Urothelium cell line (cell line): ENCODE measurements around the gene CDCA3.
A peak's percentile ranks its signal among the peaks of the same experiment; 100 is the strongest.

Experiments
- DNase-seq: peaks from one replicate; pipeline ENCODE4 v3.0.0; 2011; ENCODE audit warnings: low spot score, mixed read lengths
- FAIRE-seq: peaks from 2 replicates; lab custom pipeline; 2011; peaks lifted over from hg19 to GRCh38; lab: Jason Lieb, UNC

Gene CDCA3

DNA sequence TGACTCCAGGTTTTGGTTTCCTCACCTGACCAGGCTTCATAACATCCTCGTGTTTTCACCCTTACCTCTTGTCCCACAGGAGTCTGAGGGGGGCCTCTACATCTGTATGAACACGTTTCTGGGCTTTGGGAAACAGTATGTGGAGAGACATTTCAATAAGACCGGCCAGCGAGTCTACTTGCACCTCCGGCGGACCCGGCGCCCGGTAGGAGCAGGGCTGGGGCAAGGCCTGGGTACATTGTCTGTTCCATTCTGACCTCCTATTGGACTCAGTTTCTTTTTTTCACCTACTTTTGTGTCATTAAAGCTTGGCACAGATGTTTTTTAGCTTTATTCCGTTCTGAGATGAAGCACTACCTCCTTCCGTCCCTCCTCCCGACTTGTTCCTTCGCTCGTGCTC lies 4.2 kb upstream of the CDCA3 start:
- no peak for DNase-seq
- no peak for FAIRE-seq

DNA sequence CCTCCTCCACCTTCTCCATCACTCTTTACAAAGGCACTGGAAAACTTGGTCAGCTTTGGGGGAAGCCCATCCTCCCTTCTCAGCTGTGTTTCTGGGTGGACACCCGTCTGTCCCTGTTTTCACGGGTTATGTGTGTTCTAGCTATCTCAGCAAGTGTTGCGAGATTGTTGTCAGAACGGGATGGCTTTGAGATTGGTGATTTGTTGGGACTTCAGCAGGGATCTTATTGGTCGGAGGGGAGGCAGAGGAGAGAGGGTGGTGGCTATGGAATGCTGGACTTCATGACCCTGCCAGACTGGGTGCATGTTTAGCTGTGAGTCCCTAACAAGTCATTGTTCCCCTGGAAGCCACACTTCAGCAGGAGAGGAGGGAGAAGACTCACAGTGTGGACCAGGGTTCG lies 3.0 kb upstream of the CDCA3 start:
- no peak for DNase-seq
- no peak for FAIRE-seq

DNA sequence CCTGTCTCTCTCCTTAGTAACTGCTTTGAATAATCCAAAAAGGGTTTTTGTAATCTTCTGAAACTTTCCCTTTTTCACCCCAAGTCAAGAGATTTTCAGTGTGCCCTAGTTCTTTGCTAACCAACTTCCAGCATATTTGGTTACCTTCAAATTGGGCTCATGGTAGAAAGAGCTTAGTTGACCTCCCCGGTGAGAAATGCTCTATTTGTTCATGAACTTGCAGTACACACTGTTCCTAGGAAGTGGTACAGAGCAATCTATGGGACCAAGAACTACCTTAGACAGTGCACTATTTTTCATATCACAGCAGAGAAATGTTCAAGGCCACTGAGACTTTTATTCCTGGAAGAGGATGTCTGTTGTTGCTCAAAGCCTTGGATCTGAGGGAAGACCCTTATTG lies 2.5 kb upstream of the CDCA3 start:
- DNase-seq (no peak), FAIRE-seq (no peak)

DNA sequence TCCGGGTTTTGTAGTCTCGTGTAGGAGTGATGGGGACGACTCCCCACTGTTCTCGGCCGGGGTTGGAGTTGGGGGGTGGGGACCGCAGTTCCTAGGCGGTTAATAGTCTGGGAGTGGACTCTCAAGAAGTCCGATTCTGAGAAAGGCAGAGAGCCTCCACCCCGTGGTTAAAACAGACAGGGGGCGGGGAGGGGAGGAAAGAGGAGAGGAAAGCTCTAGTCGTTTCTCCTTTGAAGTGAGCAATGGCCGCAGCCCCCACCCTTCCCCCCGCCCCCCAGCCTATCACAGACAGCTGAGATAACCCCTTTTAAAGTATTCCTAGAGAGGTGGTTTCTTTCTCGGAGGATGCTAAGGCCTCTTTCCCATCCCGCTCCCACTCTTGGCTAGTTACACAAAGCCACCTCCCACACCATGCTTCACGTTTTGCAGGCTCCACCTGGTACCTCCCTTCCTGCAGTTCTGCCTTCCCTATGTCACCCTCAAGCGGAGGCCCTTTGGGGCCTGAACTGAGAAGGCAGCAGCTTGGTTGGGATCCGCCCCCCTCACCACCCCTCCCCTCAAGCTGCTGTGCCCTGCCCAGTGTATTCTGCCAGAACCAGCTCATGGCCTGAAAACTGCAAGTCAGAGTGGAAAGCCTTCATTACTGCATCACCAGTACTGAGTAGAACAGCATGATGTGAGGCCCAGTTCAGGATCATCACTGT lies 1.7 kb upstream of the CDCA3 start:
- DNase-seq (peak; percentile 49), FAIRE-seq (no peak)

DNA sequence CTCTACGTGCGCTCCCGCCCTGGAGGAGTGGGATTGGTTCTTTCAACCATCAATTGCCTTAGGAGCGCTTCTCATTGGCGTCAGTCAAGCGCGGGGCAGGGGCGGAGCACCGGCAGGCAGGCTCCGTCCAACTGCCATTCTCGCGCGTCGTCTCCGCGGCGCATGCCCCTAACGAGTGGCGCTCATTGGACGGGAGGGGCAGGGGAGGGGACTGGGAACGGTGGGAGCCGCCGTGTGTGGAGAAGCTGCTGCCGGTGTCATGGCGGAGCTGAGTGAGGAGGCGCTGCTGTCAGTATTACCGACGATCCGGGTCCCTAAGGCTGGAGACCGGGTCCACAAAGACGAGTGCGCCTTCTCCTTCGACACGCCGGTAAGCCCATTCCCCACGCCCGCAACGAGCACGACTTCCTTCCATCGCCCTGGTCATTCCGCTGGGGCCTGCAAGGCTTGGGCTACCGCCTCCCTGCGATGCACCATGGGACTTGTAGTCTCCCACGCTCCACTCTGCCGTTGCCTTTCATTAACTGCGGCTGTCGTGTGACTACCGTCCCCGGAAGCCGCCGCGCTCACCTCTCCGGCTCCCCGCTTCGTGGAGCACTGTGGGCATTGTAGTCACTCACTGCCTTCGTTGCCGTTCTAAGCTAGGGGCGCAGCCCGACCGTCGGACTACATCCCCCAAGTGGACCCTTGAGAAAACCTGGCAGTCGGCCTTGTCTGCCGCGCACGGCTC lies 1.0 kb upstream of the CDCA3 start, which contains the start of gene USP5:
Gene USP5, plus strand, starts transcription at position 230 of the 730 bp plus-strand sequence. Its CDS starts 30 bp downstream, at position 260.
- peak; percentile 99 for DNase-seq
- peak; percentile 99 for FAIRE-seq

DNA sequence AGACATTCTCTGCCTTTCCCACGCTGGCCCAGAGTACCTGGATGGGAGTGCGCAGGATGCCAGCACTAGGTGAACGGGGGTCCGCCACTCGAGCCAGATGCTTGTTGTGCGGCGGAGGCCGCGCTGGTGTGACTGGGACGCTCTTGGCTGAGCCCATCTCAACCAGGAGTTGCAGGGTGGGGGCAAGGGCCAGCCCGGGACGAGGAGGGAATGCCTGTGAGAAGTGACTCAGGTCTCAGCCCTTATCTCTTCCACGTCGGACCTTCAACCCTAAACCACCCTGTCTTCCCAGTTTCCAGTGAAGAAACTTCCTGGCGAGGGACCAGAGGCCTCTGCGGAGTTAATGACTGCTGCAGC lies 312 bp downstream of the CDCA3 start:
- no peak for FAIRE-seq
- peak; percentile 27 for DNase-seq

DNA sequence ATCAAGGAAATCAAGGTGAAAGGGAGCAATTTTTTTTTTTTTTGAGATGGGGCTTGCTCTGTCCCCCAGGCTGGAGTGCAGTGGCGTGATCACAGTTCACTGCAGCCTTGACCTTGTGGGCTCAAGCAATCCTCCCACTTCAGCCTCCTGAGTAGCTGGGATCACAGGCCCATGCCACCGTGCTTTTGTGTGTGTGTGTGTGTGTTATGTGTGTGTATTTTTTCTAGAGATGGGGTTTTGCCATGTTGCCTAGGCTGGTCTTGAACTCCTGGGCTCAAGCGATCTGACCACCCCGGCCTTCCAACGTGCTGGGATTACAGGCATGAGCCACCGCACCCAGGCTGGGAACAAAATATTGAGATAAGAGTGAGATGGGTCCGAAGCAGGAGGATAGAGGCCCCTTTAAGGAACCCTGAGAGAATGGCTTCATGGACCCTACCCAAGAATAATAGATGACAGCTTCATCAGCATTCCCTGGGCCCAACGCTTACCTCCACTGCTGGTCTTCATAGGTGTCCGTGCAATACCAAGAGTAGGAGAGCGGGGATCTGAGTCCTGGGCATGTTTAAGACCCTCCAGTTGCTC lies 1.0 kb downstream of the CDCA3 start:
- FAIRE-seq (no peak), DNase-seq (no peak)

DNA sequence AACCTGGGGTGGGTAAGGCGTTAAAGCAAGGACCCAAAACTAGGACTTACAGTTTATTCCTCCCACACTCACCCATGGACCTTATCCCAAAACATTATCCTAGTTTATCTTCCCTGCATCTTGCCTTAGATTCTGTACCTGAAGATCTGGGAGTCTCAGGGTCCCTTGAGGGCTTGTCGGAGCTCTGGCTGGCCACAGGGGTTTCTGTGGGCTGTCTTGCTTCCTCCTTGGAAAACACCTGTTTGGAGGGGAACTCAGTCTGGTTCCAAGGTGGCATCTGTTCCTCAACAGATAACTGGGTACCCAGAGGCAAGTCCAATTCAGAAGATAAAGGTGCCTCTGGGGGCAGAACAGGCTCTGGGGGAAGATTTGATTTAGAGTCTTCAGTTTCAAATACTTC lies 1.7 kb downstream of the CDCA3 start:
- DNase-seq (no peak), FAIRE-seq (no peak)

DNA sequence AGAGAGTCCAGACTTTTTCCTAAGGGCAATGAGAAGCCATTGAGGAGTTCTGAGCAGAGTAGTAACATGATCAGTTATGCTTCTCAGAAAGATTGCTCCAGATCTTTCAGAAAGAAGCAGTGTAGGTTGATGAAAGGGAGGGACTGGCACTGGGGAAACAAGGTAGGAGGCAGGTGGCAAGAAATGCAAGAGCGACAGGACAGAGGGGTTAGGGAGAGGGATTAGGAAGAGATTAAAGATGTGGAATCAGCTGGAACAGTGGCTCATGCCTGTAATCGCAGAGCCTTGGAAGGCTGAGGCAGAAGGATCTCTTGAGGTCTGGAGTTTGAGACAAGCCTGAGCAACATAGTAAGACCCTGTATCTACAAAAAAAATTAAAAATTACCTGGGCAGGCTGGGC lies 3.4 kb downstream of the CDCA3 start:
- DNase-seq (no peak), FAIRE-seq (no peak)

DNA sequence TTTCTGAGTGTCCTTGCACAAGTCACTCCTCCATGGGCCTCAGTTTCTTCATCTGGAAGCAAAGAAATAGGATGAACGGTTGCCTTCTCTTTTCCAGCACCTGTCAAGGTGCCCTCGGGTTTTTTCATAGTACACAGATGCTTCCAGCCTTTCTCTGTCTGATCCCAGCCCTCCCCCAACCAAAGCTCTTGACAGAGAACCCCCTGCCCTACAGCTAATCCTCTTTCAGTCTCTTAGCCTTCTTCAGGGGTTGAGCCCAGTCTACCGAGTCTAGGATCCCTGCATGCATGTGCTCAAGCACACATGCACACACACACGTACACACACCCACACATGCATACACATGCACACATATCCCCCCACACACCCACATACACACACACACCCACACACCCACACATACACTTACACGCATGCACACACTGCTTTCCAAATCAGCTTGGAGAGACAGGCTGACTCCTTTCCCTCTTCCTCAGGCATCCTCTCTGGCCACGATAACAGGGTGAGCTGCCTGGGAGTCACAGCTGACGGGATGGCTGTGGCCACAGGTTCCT lies 4.7 kb downstream of the CDCA3 start:
- peak; percentile 67 for FAIRE-seq
- no peak for DNase-seq

DNA sequence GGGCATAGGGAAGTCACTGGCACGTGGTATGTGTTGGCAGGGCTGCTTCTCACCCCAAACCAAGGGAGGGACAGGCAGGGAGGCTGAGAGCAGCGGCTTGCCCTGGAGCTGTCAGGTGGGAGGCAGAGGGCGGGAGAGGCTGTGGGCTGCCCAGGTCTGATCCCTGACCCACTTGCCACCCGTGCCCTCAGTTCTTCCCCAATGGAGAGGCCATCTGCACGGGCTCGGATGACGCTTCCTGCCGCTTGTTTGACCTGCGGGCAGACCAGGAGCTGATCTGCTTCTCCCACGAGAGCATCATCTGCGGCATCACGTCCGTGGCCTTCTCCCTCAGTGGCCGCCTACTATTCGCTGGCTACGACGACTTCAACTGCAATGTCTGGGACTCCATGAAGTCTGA lies 5.7 kb downstream of the CDCA3 start:
- FAIRE-seq (peak; percentile 5), DNase-seq (no peak)

DNA sequence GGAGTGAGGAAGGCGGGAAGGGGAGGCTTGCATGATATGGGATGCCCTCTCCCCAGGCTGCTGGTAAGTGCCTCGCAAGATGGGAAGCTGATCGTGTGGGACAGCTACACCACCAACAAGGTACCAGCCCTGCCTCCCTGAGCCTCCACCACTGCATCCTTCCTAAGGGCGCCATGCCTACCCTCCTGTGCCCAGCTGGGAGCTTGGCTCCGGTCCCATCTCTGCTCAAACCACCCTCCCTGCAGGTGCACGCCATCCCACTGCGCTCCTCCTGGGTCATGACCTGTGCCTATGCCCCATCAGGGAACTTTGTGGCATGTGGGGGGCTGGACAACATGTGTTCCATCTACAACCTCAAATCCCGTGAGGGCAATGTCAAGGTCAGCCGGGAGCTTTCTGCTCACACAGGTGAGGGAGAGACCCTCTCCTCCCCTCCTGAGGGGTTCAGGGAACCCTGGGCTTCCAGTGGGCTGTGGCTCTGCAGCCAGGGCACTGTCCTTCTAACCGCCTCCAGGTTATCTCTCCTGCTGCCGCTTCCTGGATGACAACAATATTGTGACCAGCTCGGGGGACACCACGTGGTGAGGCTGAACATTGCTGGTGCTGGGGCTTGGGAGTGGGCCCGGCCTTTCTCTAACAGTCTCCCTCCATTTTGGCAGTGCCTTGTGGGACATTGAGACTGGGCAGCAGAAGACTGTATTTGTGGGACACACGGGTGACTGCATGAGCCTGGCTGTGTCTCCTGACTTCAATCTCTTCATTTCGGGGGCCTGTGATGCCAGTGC lies 7.8 kb downstream of the CDCA3 start:
- peak; percentile 82 for FAIRE-seq
- no peak for DNase-seq

DNA sequence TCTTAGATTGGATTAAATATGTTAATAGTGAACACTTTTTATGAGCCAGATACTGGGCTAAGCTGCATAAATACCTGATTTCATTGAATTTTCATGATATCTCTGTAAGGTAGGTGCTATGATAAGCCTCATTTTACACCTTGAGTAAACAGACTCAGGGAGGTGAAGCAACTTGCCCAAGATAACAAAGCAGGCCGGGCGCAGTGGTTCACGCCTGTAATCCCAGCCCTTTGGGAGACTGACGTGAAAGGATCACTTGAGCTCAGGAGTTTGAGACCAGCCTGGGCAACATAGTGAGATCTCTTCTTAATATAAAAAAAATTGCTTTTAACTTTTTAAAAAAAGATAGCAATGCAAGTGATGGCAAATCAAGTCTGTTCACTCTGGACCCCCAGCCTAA lies 9.0 kb downstream of the CDCA3 start:
- no peak for FAIRE-seq

DNA sequence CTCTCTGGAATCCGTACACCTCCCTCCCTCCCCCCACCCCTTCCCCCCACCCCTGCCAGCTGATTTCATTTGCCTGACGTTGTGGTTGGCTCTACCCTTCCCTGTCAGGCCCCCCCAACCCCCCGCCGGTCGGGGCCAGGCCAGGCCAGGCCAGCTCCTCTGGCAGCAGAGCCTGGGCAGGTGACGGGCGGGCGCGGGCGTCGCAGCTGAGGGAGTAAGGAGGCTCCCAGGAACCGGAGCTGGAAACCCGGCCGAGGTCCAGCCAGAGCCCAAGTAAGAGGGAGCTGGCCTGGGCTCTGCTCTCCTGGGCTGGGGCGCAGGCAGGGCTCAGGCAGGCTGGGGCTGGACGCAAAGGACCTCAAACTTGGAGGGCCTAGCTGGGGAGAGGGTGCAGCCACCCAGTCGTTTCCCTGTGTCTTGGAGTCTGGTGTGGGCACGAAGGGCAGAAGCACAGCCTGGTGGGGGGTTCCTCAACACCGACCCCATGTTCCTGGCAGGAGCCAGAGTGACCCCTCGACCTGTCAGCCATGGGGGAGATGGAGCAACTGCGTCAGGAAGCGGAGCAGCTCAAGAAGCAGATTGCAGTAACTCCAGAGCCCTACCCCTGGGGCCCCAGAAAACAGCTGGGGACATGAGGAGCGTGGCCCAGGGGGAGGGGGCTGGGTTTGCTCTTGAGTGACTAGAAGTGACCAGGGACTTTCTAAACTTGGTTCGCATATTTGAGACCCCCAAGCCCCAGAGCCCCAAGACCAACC lies 10.1 kb downstream of the CDCA3 start, which contains the start of gene GNB3:
Gene GNB3, plus strand, starts transcription at position 165 of the 755 bp plus-strand sequence. Its CDS starts 363 bp downstream, at position 528.
- no peak for FAIRE-seq

More for the DNA sequence above, 9.0 kb downstream of the CDCA3 start:
- no peak for DNase-seq

DNA sequence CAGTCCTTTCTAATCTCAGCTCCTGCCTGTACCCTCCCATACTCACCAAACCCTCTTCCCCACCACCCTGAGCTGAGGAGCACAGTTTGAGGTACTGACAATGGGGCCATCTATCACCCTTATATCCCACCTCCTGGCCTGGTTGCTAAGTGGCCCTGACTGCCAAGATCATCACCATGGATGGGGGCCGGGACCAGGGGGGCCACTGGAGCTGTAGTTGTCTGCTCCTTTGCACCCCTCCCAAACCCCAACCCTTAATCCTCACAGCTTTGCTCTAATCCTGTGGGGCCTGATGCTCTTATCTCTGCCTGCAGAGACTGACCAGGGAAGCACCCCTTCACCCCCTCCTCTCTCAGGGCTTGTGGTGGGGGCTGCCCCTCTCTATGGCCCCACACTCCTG lies 10.8 kb downstream of the CDCA3 start:
- DNase-seq (no peak), FAIRE-seq (no peak)

More for the DNA sequence above, 10.1 kb downstream of the CDCA3 start, which contains the start of gene GNB3:
- no peak for DNase-seq

DNA sequence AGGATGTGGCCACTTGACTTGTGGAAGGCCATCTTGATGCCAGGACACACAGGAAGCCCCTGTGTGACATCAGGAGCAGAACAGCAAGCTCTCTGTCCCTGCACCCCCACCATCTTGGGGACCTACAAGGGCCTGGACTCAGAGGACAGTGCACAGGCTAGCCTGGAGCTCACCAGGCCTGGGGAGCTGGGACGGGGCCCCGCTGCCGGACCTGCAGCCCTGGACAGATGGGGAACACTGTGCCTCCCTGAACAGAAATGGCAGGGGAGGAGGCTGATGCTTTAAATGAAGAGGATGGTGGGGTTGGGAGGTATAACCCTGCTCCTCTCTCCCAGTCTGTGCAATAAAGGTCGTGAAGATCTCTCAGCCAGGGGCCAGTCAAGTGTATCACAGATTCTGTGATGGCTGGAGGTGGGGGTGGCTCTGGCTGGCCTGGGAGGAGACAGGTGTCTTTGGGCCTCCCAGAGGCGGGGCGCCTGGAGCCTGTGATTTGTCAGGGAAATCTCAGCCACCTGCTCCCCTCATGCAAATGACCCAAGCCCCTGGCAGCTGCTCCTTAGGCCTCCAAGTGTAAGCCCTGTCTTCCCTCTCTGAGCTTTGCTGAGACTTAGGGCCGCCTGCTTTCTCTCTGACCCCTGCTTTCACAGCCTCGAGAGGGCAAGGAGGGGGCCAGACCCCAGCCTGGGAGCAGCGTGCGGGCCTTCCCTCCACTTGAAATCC lies 11.4 kb downstream of the CDCA3 start:
- FAIRE-seq (no peak), DNase-seq (no peak)

DNA sequence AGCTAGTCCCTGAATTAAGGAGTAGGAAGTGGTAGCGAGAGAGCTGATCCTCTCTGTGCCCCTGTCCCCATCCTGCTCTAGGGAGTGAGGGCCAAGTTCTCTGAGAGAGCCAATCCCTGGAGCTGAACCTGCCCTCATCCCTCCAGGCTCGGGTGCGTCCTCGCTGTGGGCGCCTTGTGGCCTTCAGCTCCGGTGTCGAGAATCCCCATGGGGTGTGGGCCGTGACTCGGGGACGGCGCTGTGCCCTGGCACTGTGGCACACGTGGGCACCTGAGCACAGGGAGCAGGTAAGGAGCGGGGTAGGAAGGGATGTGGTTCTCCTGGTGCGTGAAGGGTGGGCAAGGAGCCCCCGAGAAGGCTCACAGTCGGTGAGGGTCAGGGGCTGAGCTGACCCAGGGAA lies 12.2 kb downstream of the CDCA3 start:
- FAIRE-seq, result no peak
- no peak for DNase-seq

DNA sequence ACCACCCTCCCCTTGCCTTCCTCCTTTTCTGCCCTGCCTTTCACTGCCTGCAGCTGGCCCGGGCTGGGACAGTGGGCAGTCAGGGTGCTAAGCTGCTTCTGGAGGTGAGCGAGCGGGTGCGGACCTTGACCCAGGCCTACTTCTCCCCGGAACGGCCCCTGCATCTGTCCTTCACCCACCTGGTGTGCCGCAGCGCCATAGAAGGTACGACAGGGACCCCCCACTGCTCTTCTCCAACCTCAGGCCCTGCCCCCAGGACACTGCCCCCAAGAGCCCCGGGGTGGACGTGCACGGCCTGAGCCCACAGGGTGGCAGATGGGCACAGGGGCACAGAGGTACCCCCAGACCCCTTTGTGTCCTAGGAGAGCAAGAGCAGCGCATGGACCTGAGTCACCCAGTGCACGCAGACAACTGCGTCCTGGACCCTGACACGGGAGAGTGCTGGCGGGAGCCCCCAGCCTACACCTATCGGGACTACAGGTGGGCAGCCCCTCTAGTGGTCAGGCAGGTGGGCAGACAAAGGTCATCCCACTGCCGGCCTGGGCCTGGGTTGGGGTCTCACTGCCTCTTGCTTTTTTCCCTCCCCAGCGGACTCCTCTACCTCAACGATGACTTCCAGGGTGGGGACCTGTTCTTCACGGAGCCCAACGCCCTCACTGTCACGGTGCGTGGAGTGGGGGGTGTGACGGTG lies 13.6 kb downstream of the CDCA3 start:
- FAIRE-seq, result no peak
- no peak for DNase-seq

DNA sequence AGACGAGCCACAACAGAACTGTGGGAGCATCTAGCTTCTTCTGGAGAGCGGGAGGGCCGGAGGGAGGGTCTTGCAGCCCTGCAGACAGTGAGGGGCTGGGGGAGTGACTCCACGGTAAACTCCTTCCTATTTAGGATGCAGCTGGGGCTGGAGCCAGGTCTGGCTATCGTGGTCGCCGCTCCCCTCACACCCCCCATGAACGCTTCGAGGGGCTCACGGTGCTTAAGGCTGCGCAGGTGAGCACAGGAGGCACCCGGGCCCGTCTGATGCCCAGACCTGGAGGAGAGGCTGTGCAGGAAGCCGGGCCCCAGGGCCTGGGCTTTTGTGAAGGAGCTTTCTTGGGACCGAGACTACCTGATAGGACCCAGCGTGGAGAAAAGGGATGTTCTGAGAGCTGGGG lies 14.2 kb downstream of the CDCA3 start:
- DNase-seq, result no peak
- FAIRE-seq, result no peak
